HG02970 (cell line): ENCODE measurements around the gene LRCH1.

Source experiments
- ATAC-seq: cut with Tn5 transposase; IDR thresholded peaks from one replicate; pipeline ENCODE4 v1.9.1; 2021; ENCODE audit warnings: mild to moderate bottlenecking, moderate library complexity, moderate number of reproducible peaks; ENCODE audit not compliant: unreplicated experiment, low FRiP score

LRCH1 gene

DNA sequence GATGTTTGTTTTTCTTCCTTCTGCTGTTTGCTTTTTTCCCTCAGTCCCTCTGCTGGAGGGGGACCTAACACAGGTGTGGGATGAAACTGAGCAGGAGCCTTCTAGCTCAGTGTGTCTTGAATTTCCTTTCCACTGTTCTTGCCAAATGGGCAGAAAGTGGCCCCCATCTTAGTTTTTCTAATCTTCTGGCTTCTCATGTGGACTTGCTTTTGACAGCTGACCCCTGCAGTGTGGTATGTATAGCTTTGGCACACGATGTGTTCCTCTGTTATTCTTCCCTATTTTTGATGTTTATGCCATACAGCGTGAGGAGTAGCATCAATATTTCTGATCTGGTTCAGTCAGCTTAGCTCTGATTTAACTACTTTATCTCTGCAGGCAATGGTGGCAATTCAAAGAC is 8.3 kb downstream of the LRCH1 start:
- no peak for ATAC-seq

DNA sequence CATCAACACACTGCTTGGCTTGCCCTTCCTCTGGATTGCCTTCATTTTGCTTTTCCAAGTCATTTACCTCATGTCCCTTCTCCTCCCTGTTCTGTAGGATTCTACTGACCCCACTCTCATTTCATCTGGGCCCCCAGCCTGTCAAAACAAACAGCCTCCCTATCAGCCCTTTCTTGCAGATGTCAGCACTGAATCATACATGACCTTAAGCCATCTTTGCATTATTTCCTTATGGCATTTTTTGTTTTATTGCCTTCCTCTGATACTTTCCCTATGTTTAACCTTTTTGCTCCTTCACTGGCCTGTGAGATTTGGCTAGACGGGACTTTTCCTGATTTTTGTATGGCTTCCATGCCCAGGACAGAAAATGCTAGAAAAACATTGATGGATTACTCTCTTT is 8.7 kb downstream of the LRCH1 start:
- ATAC-seq, result no peak

- no peak for ATAC-seq
These were observed 9.2 kb downstream of the LRCH1 start for GRCh38 chr13:46562152-46562551.

GRCh38 chr13:46562581-46562980 is 9.6 kb downstream of the LRCH1 start:
- ATAC-seq, result no peak

DNA sequence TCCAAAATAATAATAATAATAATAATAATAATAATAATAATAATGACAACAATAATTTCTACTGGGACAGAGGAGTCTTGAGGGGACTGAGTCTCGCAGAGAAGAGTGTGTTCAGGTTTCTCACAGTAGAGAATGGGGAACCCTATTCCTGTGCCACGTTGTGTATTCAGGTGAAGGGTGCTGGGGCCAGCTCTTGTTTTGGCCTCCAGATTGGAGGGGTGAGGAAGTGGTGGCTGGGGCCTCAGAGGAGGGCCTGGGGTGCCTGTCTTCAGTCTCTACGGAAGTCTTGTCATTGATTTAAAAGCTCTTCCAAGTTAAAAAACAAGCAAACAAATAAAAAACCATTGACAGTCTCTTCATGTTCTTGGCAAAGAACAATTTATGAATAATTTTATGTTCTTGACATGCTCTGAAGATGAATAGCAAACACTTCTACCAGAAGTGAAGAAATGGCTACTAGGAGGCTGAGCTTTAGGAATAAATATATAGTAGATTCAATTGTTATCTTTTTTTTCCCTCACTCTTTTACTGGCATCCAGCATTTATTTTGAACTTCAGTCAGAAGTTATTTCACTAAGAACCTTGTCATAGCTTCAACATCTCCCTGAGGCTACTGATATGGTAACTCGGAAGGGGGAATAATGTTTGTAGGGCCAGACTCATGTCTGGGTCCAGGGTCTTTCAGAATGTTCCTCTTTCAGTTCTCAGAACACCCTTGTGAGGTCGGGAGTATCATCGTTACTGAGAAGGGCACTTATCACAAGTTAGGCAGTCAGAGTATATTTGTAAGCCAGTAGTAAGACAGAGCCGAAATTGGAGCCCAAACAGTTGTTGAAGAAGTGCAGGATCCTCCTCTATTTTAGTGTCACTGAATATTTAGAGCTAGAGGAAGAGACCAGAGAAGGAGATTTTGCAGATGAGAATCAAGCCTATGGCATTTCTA is 13.1 kb downstream of the LRCH1 start:
- ATAC-seq, result no peak

GRCh38 chr13:46567671-46568070 is 14.7 kb downstream of the LRCH1 start:
- ATAC-seq, result no peak

DNA sequence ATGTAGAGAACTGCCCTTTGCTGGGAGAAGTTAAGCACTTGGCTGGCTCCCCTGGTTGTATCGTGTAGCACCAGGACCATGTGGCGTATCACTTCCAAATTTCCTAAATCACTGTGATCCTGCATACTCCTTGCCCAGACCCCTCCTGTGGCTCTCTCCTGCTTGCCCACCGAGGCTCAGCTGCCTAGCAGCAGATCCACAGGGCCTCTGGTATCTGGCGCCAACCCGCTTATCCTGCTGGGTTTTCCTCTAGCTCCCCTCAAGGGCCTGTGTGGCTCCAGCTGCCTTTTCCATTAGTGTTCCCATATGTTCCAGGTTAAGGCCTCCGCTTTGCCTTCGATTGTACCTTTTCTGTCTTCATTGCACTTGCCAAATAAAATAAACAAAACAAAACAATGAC is 16.5 kb downstream of the LRCH1 start:
- ATAC-seq, result no peak

GRCh38 chr13:46570273-46570672 is 17.3 kb downstream of the LRCH1 start:
- ATAC-seq, result no peak

DNA sequence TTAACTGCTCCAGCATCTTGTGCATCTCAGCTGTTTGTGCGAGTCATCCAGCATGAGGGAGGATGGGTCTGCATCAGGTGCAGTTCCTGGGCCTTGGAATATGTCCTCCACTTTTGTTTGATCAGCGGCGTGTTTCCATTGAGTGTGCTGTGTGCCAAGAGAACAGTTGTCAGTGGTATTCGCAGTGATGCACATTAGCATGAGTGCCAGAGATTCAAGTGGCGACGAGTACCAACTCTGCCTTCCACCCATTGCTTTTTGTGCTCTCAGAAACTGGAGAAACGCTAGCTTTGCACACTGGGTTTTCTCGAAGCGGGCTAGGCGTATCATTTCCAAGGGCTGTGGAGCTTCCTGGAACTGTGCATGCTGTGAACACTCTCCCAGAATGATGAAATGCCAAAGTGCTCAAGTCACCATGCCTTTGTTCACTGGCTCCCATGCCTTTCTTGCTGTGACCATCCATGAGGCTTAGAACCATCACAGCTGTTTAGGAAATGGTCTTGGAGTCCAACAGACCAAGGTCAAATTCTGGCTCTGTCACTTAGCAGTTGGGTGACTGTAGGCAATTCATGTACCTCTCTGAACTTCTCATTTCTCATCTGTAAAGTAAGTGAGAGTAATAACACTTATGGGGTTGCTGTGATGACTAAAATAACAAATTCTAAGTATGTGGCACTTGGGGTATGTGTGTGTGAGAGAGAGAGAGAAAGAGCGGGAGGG is 18.4 kb downstream of the LRCH1 start:
- ATAC-seq, result no peak

GRCh38 chr13:46571909-46572595 is 19.1 kb downstream of the LRCH1 start:
- no peak for ATAC-seq

DNA sequence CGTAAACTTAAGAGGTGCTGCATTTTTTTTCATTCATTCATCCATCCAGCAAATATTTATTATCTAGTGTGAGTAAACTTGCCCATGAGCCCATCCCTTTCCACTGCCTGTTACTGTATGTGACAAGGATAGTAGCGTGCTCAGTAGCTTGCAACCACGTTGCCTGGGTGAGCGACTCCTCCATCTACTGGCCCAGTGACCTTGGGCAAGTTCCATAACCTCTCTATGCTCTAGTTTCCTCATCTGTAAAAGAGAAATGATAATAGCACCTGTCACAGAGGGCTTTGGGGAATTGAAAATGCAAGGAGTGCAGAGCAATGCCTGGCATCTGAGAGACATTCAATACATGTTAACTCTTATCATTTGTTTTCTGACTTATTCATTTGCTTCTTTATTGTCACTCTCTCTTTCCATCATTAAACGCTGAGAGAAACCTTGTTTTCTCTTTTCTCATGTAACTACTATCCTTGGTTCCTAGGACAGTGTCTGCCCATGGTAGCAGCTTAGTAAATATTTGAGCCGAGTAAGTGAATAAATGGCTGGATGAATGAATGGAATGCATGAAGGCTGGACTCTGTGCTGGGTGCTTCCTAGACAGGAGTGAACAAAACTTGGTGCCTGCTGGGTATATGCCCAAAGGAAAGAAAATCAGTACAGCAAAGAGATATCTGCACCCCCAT is 19.9 kb downstream of the LRCH1 start:
- no peak for ATAC-seq

GRCh38 chr13:46575301-46575771 is 22.4 kb downstream of the LRCH1 start:
- no peak for ATAC-seq

- no peak for ATAC-seq
These were observed 22.9 kb downstream of the LRCH1 start for GRCh38 chr13:46575818-46576221.

GRCh38 chr13:46576762-46577161 is 23.8 kb downstream of the LRCH1 start:
- ATAC-seq, result no peak

GRCh38 chr13:46577696-46578589 is 25.0 kb downstream of the LRCH1 start:
- ATAC-seq, result no peak

GRCh38 chr13:46578590-46578975 is 25.6 kb downstream of the LRCH1 start:
- ATAC-seq, result no peak

DNA sequence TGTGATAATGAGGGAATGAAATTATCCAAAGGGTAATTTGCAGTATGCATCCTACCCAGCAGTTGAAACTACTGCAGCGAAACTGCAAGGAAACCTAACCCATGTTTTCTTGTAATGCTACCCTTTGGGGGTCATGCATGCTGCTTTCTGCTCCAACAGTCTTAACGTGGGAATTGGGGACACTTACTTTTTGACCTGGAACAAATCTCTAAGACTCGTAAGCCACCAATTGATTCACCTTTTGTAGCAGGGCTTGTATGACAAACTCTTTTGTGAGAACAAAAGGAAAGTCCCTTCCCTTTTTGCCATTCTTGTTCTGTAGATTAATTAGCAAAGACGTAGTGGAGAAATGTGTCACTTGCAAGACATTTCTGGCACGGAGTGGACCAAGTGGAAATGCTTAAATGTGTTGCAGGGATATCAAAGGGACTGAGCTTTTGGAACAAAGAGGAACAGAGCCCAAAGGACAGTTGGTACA is 27.4 kb downstream of the LRCH1 start:
- no peak for ATAC-seq

DNA sequence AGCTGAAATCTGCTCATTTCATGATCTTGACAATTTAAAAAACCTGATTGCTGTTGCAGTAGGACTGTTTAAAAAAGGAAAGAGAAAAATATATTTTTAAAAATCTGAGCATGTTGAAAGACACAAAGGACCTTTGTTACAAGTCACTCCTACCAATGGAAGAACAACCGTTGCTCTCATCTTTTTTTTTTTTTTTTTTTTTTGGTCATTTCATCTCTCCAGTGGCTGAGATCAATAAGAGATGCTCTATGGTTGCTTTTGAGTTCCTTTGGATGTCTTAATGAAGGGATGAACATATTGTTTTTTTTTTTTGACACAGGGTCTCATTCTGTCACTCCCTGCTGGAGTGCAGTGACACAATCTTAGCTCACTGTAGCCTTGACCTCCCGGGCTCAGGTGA is 29.2 kb downstream of the LRCH1 start:
- ATAC-seq, result no peak

GRCh38 chr13:46586751-46587514 is 34.0 kb downstream of the LRCH1 start:
- ATAC-seq, result no peak
